Kidney (tissue), 14 donors: ENCODE results near the gene FRMD1. TPM values are rescaled to one million over a fixed set of nuclear protein-coding genes. Genes with fewer than 3 reads are reported as not detected.

Experiments used
- DNase-seq, 5 donors: peaks; one replicate each; pipeline ENCODE4 v3.0.0-alpha.2; 2013 to 2020
- FAIRE-seq: peaks from 2 replicates; lab custom pipeline; 2012; peaks lifted over from hg19 to GRCh38; lab: Jason Lieb, UNC
- H3K27ac ChIP-seq, 2 donors: one replicate each; pipeline ENCODE4 v1.7.0; 2013; ENCODE audit warnings: low read depth in 2 of 2, low read length in 2 of 2, inconsistent platforms in 1 of 2
- H3K27me3 ChIP-seq: one replicate; pipeline ENCODE4 v1.7.1; 2013; ENCODE audit warnings: low read length, inconsistent platforms; ENCODE audit not compliant: control insufficient read depth, insufficient read depth
- H3K36me3 ChIP-seq, 3 donors: one replicate each; pipeline versions ENCODE4 v1.7.0 to v1.7.1; 2013; ENCODE audit warnings: low read length in 3 of 3, control low read depth in 1 of 3, inconsistent platforms in 1 of 3; ENCODE audit not compliant: insufficient read depth in 3 of 3, control insufficient read depth in 2 of 3
- H3K4me1 ChIP-seq, 3 donors: one replicate each; pipeline versions ENCODE4 v1.7.0 to v1.7.1; 2013; ENCODE audit warnings: low read length in 3 of 3, inconsistent platforms in 1 of 3, low read depth in 1 of 3; ENCODE audit not compliant: control insufficient read depth in 2 of 3, insufficient read depth in 2 of 3
- H3K4me3 ChIP-seq, 3 donors: one replicate each; pipeline versions ENCODE4 v1.7.0 to v1.8.1; 2013; ENCODE audit warnings: low read length in 3 of 3, control low read depth in 1 of 3, inconsistent platforms in 1 of 3
- H3K9ac ChIP-seq, 3 donors: one replicate each; pipeline versions ENCODE4 v1.7.0 to v1.7.1; 2013; ENCODE audit warnings: low read length in 3 of 3, control low read depth in 1 of 3, inconsistent platforms in 1 of 3
- H3K9me3 ChIP-seq, 3 donors: one replicate each; pipeline versions ENCODE4 v1.7.0 to v1.7.1; 2013; ENCODE audit warnings: low read length in 3 of 3, control low read depth in 1 of 3, inconsistent platforms in 1 of 3; ENCODE audit not compliant: control insufficient read depth in 2 of 3, insufficient read depth in 1 of 3
- CTCF ChIP-seq: IDR thresholded peaks from 3 replicates; pipeline ENCODE4 v1.5.1; 2012; ENCODE audit warnings: mild to moderate bottlenecking, moderate library complexity, borderline replicate concordance; ENCODE audit not compliant: insufficient read depth; ENCODE audit errors: extremely low read depth
- intact Hi-C: fragments of 100-400 bp; cut with DNase I; formaldehyde crosslinking; loops from one replicate; pipeline ENCODE4 v1.11.1; 2022
- polyA plus RNA-seq: library from polyadenylated mRNA; stranded (reverse); fragments of 350-450 nt; fragmentation: Illumina TruSeq; extraction: RNeasy Lipid Tissue Mini Kit (QIAGEN cat#74804); gene quantifications from one replicate; pipeline ENCODE4 v1.2.3, GENCODE V29; 2014; ENCODE audit warnings: low read depth, low replicate concordance; ENCODE audit not compliant: insufficient read depth
- total RNA-seq: library from RNA; stranded (reverse); fragmentation: NEBNext Ultra II Directional; extraction: Animal tissue kit (Norgen Biotek cat#: 25700); gene quantifications from one replicate; pipeline ENCODE4 v1.2.1, GENCODE V29; 2021
- donor health status: control.
- donor health status: control.
- donor health status: control.
- donor health status: control.
- donor health status: control.
- donor health status: DM: yes; HTN: yes; CAD: no.
- donor health status: Normal renal cell carcinoma (clear cell type).

Gene FRMD1
- total and polyA plus RNA-seq, 2 donors from 2014 or later, result 1.1 to 7.5 TPM

- H3K4me1 ChIP-seq, result peaks cover 0 to 7% (median 4%) of the 10 kb centered on the region in 3 donors
- no peaks in the 10 kb centered on the region for H3K36me3 ChIP-seq
- intact Hi-C loops, result no loop called here
- no peak overlapping the region for H3K27ac ChIP-seq
- H3K9me3 ChIP-seq, result peaks cover 0 to 21% (median 0%) of the 10 kb centered on the region in 3 donors
- no peak for FAIRE-seq
- no peak for DNase-seq
- no peak overlapping the region for H3K4me3 ChIP-seq
- H3K27me3 ChIP-seq, result no peaks in the 10 kb centered on the region
- no peak overlapping the region for H3K9ac ChIP-seq
- no peak for TF ChIP-seq CTCF
Measured at GRCh38 chr6:168039849-168040248, 39.2 kb downstream of the FRMD1 start.

GRCh38 chr6:168039301-168039700 is 39.7 kb downstream of the FRMD1 start:
- Histone ChIP-seq H3K9me3 (peaks cover 0 to 21% (median 0%) of the 10 kb centered on the region in 3 donors), H3K9ac (no peak overlapping the region), H3K27me3 (no peaks in the 10 kb centered on the region), H3K4me3 (no peak overlapping the region), H3K27ac (no peak overlapping the region), H3K4me1 (peaks cover 0 to 7% (median 4%) of the 10 kb centered on the region in 3 donors), H3K36me3 (no peaks in the 10 kb centered on the region)
- TF ChIP-seq CTCF, result no peak
- intact Hi-C loops, result no loop called here
- no peak for DNase-seq
- FAIRE-seq, result no peak

- Histone ChIP-seq H3K9me3 (peaks cover 0 to 21% (median 0%) of the 10 kb centered on the region in 3 donors), H3K36me3 (no peaks in the 10 kb centered on the region), H3K27ac (no peak overlapping the region), H3K4me1 (peaks cover 0 to 7% (median 4%) of the 10 kb centered on the region in 3 donors), H3K27me3 (no peaks in the 10 kb centered on the region), H3K4me3 (no peak overlapping the region), H3K9ac (no peak overlapping the region)
- no peak for DNase-seq
- intact Hi-C loops, result no loop called here
- no peak for TF ChIP-seq CTCF
- no peak for FAIRE-seq
Measured at GRCh38 chr6:168038576-168039140, 40.4 kb downstream of the FRMD1 start.
